ENCODE results near the gene CACUL1.

CACUL1 gene

DNA sequence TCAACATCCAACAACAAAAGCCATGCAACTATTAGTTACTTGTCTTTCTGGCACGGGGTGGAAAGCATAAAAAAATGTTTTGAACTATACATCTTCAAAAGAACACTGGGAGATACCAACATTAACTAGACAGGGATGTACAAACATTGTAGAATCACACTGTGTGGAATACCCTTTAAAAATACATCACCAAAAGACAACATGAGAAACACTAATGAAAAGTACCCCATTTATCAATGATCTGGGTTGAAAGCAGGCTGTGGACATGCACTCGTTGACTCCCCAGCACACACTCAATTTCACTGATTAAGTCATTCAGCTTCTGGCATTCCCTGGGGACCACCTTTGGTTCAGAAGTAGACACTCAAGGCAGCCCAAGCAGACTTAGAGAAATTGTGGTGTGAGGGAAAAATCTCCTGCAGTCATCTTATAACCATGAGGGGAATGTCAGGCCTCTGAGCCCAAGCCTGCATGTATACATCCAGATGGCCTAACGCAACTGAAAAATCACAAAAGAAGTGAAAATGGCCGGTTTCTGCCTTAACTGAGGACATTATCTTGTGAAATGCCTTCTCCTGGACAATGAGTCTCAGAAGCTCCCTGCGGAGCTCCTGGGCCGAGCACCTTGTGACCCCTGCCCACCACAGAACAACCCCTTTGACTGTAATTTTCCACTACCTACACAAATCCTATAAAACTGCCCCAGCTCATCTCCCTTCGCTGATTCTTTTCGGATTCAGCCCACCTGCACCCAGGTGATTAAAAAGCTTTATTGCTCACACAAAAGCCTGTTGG is 53.0 kb downstream of the CACUL1 start:
- H3K9ac ChIP-seq (ENCODE audit: low read length), result no peak overlapping the region
- no peaks in the 10 kb centered on the region for H3K27me3 ChIP-seq (ENCODE audit: control insufficient read depth in 1 of 2, insufficient read depth in 2 of 2, low read length in 2 of 2)
- no peaks in the 10 kb centered on the region for H3K9me3 ChIP-seq (ENCODE audit: low read length)
- H3K27ac ChIP-seq (ENCODE audit: low read depth, low read length), result no peak overlapping the region
- no peaks in the 10 kb centered on the region for H3K4me1 ChIP-seq (ENCODE audit: insufficient read depth, low read length)
- no peak overlapping the region for H3K4me3 ChIP-seq (ENCODE audit: low read depth in 1 of 2, low read length in 2 of 2)
- peaks cover 11% of the 10 kb centered on the region for H3K36me3 ChIP-seq (ENCODE audit: insufficient read depth, low read length)

DNA sequence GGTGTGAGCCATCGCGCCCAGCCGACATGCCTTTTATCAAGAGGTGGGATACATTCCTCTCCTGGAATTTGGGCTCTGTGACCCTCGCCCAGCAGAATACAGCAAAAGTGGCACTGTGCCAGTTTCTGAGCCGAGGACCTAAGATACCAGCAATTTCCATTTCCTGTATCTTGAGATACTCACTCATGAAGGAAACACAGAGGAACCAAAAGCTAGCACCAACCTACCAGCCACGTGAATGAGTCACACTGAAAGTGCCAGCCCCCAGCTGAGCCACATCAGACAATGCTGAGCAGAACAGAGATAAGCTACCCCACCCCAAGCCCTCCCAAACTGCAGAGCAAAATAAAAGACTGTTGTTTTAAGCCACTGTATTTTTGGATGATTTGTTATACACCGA is 56.3 kb downstream of the CACUL1 start:
- Histone ChIP-seq H3K4me1 (ENCODE audit: insufficient read depth, low read length) (peaks cover 23% of the 10 kb centered on the region), H3K9ac (ENCODE audit: low read length) (no peak overlapping the region), H3K4me3 (ENCODE audit: low read depth in 1 of 2, low read length in 2 of 2) (no peak overlapping the region), H3K27me3 (ENCODE audit: control insufficient read depth in 1 of 2, insufficient read depth in 2 of 2, low read length in 2 of 2) (no peaks in the 10 kb centered on the region), H3K36me3 (ENCODE audit: insufficient read depth, low read length) (peaks cover 7% of the 10 kb centered on the region), H3K9me3 (ENCODE audit: low read length) (no peaks in the 10 kb centered on the region), H3K27ac (ENCODE audit: low read depth, low read length) (no peak overlapping the region)

DNA sequence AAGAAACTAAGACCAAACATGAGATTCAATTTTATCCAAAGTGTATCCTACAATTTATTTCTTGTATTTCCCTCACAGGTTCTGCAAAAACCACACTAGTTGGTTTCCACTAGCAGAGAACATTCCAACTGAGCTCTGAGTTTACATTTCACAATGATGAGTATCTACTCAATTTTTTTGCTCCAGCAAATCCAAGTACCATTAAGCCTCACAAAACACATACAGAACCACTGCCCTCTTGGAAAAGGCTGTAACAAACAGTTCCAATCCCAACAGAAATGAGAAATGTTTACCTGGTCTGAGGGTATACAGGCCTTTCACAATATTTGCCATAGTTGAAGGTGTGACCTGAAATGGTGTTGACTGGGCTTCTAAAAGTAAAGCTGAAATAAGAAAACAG is 59.9 kb downstream of the CACUL1 start:
- H3K4me1 ChIP-seq (ENCODE audit: insufficient read depth, low read length), result peaks cover 33% of the 10 kb centered on the region

DNA sequence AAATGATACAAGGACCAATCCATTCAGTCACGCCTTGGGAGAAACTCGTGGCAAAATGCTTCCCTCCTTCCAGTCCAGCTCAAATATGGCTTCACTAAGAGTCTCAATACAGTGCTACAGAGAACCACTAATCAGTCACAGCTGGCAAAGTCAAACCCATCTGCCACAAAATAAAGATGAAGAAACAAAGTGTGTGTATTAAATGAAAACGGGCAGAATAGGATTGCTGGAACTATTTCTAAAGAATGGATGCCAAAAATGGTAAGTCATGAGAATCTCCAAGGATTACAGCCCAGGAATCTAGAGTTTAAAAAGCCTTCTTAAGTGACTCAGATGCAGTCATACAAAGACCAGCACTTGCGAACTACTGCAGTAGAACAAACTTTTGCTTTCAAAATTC is 61.9 kb downstream of the CACUL1 start:
- Histone ChIP-seq H3K9ac (ENCODE audit: low read length) (no peak overlapping the region), H3K4me3 (ENCODE audit: low read depth in 1 of 2, low read length in 2 of 2) (no peak overlapping the region), H3K4me1 (ENCODE audit: insufficient read depth, low read length) (peaks cover 33% of the 10 kb centered on the region), H3K27ac (ENCODE audit: low read depth, low read length) (no peak overlapping the region), H3K9me3 (ENCODE audit: low read length) (no peaks in the 10 kb centered on the region), H3K36me3 (ENCODE audit: insufficient read depth, low read length) (peaks cover 24% of the 10 kb centered on the region), H3K27me3 (ENCODE audit: control insufficient read depth in 1 of 2, insufficient read depth in 2 of 2, low read length in 2 of 2) (no peaks in the 10 kb centered on the region)

More for the DNA sequence above, 59.9 kb downstream of the CACUL1 start:
- H3K27ac ChIP-seq (ENCODE audit: low read depth, low read length), result peak overlapping the region; percentile 5
- no peaks in the 10 kb centered on the region for H3K9me3 ChIP-seq (ENCODE audit: low read length)
- H3K9ac ChIP-seq (ENCODE audit: low read length), result no peak overlapping the region
- peaks cover 7% of the 10 kb centered on the region for H3K36me3 ChIP-seq (ENCODE audit: insufficient read depth, low read length)
- H3K4me3 ChIP-seq (ENCODE audit: low read depth in 1 of 2, low read length in 2 of 2), result no peak overlapping the region
- no peaks in the 10 kb centered on the region for H3K27me3 ChIP-seq (ENCODE audit: control insufficient read depth in 1 of 2, insufficient read depth in 2 of 2, low read length in 2 of 2)

DNA sequence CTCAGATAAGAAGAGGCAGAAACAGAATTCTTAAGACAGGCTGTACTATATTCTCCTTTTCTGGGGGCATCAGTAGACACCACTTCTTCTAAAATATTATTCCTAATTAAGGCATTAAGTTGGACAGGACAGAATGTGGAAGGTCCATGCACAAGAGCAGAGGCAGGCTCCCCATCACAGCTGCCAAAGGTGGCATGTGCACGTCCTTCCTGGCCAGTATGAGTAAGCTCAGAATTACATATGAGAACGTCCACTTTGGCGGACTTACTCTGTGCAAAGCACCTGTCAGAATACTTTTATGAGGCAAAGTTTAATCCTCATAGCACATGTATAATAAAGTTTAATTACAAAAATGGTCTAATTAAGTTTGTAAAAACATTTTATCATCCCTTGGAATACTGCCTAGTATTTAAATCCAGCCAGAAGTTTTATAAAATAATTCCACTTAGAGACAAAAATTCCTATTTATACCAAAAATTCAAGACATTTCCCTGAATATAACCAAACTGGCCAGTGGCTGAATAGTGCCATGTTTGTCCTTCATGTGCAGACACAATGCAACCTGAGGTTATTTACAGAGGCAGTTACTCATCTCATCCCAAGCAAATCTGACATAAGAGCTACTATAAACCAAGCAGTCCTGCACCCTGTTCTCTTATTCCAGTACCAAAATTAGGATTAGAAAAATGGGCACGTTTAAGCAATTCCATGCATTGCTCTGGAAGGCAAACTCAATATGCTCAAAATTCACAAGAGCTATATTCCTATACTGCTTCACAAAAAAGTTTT is 65.5 kb downstream of the CACUL1 start:
- Histone ChIP-seq H3K9ac (ENCODE audit: low read length) (no peak overlapping the region), H3K4me1 (ENCODE audit: insufficient read depth, low read length) (peaks cover 18% of the 10 kb centered on the region), H3K36me3 (ENCODE audit: insufficient read depth, low read length) (peaks cover 42% of the 10 kb centered on the region), H3K9me3 (ENCODE audit: low read length) (no peaks in the 10 kb centered on the region), H3K27ac (ENCODE audit: low read depth, low read length) (no peak overlapping the region), H3K4me3 (ENCODE audit: low read depth in 1 of 2, low read length in 2 of 2) (no peak overlapping the region), H3K27me3 (ENCODE audit: control insufficient read depth in 1 of 2, insufficient read depth in 2 of 2, low read length in 2 of 2) (no peaks in the 10 kb centered on the region)

DNA sequence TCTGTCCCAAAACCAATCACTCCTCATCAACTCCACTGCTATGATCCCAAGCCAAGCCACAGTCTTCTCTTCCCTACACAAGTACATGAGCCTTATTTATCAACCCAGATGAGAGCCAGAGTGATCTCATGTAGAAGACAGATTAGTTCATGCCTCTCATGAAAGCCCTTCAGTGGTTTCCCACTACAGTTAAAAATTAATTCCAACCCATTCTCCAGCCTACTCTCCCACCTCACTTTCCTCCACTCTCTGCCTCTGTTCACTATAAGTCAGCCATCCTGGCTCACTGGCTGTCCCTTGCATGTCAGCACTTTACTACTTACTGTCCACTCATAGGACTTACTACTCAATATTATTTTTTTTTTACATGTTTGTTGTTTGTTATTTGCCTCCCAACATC is 67.3 kb downstream of the CACUL1 start:
- Histone ChIP-seq H3K4me3 (ENCODE audit: low read depth in 1 of 2, low read length in 2 of 2) (no peak overlapping the region), H3K4me1 (ENCODE audit: insufficient read depth, low read length) (peaks cover under 1% of the 10 kb centered on the region), H3K27me3 (ENCODE audit: control insufficient read depth in 1 of 2, insufficient read depth in 2 of 2, low read length in 2 of 2) (no peaks in the 10 kb centered on the region), H3K9ac (ENCODE audit: low read length) (no peak overlapping the region), H3K9me3 (ENCODE audit: low read length) (no peaks in the 10 kb centered on the region), H3K36me3 (ENCODE audit: insufficient read depth, low read length) (peaks cover 48% of the 10 kb centered on the region), H3K27ac (ENCODE audit: low read depth, low read length) (no peak overlapping the region)

DNA sequence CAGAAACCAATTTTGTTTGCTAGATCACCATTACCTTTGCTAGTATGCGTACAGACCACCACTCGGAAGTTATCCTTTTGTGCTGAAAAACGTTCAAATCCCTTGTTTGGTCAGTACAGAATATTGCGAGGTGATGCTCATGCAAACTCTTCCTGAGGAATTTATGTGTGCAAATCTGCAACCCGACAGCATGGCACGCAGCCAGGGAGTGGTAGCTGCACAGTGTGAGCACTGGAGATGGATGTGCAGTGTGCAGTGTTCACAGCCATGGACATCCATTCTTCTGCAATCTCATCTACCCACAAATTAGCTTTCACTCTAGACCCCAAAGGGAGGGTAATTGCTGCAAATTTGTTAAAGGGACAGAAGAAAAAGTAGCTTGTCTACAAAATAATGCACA is 72.2 kb downstream of the CACUL1 start:
- Histone ChIP-seq H3K36me3 (ENCODE audit: insufficient read depth, low read length) (peaks cover 29% of the 10 kb centered on the region), H3K27ac (ENCODE audit: low read depth, low read length) (no peak overlapping the region), H3K9ac (ENCODE audit: low read length) (no peak overlapping the region), H3K9me3 (ENCODE audit: low read length) (no peaks in the 10 kb centered on the region), H3K4me3 (ENCODE audit: low read depth in 1 of 2, low read length in 2 of 2) (no peak overlapping the region), H3K27me3 (ENCODE audit: control insufficient read depth in 1 of 2, insufficient read depth in 2 of 2, low read length in 2 of 2) (no peaks in the 10 kb centered on the region), H3K4me1 (ENCODE audit: insufficient read depth, low read length) (no peaks in the 10 kb centered on the region)

DNA sequence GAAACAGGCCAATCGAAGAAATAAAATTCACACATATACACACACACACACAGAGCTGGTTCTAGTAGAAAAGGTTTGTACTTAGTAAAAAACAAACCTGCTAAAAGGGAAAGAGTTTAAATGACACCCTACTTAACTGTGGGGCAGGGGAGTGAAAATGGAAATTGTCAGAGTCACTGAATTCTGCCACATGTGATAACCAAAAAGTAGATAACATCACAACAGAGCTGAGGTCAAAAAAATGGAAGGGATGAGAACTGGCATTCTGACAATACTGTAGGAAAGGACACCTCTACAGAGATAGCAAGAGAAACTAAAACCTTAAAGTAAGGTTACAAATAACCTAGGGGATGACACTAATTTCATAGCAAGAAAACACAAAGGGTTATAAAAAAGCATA is 74.6 kb downstream of the CACUL1 start:
- Histone ChIP-seq H3K4me1 (ENCODE audit: insufficient read depth, low read length) (no peaks in the 10 kb centered on the region), H3K9me3 (ENCODE audit: low read length) (no peaks in the 10 kb centered on the region), H3K9ac (ENCODE audit: low read length) (no peak overlapping the region), H3K36me3 (ENCODE audit: insufficient read depth, low read length) (peaks cover 20% of the 10 kb centered on the region), H3K27me3 (ENCODE audit: control insufficient read depth in 1 of 2, insufficient read depth in 2 of 2, low read length in 2 of 2) (no peaks in the 10 kb centered on the region), H3K4me3 (ENCODE audit: low read depth in 1 of 2, low read length in 2 of 2) (no peak overlapping the region), H3K27ac (ENCODE audit: low read depth, low read length) (no peak overlapping the region)

DNA sequence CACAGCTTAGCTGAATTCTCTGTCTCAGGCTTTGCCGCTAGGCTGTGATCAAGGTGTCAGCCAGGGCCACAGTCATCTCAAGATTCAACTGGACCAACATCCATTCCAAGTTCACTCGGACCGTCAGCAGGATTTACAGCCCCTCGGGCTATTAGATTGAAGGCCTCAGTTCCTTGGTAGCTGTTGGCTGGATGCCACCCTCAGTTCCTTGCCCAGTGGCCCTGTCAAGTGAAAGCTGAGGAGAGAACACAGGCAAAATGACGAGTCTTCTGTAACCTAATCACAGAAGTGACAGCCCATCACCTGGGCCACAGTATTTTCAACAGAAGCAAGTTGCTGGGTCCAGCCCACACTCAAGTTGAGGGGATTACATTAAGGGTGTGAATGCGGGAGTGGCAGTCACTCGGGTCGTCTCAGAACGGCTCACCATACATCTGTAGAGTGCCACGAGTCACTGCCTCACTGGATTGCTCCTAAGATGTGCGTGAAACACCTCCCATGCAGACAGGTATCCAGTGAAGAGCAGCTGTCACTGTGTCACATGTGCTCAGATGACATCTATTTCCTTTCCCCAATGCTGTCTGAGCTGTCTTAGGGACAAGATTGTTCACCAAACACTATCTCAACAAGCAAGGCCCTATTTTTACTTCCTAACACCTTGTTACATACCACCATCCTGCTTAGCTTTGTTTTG is 80.4 kb downstream of the CACUL1 start:
- Histone ChIP-seq H3K27ac (ENCODE audit: low read depth, low read length) (no peak overlapping the region), H3K9me3 (ENCODE audit: low read length) (no peaks in the 10 kb centered on the region), H3K4me1 (ENCODE audit: insufficient read depth, low read length) (peaks cover 8% of the 10 kb centered on the region), H3K9ac (ENCODE audit: low read length) (no peak overlapping the region), H3K36me3 (ENCODE audit: insufficient read depth, low read length) (peaks cover 8% of the 10 kb centered on the region), H3K4me3 (ENCODE audit: low read depth in 1 of 2, low read length in 2 of 2) (no peak overlapping the region), H3K27me3 (ENCODE audit: control insufficient read depth in 1 of 2, insufficient read depth in 2 of 2, low read length in 2 of 2) (no peaks in the 10 kb centered on the region)

DNA sequence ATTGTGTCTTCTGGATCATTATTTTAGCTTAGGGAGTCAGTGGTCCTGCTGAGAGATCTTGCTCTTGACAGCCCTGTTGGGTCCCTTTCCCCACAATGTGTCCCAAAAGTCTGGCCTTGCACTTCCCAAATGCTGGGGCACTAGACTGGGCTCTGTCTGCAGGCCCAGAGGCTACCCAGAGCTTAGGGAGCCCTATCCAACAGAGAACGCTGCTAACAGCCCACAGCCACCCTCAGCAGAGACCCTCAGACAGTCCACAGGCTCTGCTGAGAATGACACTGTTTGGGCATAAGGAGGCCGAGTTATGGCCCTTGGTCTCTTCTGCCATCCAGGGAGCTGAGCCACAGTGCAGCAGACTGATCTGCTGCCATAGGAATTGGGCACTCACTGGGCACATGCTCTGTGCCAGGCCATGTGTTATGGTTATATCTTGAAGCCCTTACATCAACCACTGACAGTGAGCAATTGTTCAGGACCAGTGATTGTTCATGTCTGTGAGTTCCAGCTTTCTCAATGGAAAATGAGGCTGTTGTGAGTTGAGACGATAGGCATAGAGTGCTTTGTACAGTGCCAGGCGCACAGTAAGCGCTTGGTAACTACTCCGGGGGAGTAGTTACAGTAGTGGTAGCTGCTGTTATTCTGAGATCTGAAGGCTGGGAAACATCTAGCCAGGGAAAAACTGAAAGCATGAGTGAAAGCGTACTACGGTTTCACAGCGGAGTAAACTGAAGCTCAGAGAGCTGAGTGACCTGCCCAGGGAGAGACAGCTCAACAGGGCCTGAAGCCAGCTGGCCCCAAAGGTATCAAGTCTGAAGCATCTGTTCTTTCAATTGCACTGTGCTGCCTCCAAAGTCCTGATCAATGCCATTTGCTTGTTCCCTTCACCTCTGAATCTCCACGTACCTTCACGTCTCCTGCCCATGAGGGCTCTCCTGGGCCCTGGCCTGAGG is 81.7 kb downstream of the CACUL1 start:
- peaks cover 21% of the 10 kb centered on the region for H3K4me1 ChIP-seq (ENCODE audit: insufficient read depth, low read length)
- H3K9ac ChIP-seq (ENCODE audit: low read length), result no peak overlapping the region
- H3K36me3 ChIP-seq (ENCODE audit: insufficient read depth, low read length), result peaks cover 8% of the 10 kb centered on the region
- H3K27me3 ChIP-seq (ENCODE audit: control insufficient read depth in 1 of 2, insufficient read depth in 2 of 2, low read length in 2 of 2), result no peaks in the 10 kb centered on the region
- no peak overlapping the region for H3K4me3 ChIP-seq (ENCODE audit: low read depth in 1 of 2, low read length in 2 of 2)
- no peak overlapping the region for H3K27ac ChIP-seq (ENCODE audit: low read depth, low read length)
- no peaks in the 10 kb centered on the region for H3K9me3 ChIP-seq (ENCODE audit: low read length)
